A549 (cell line): ENCODE data around the gene STRBP. TPM values are rescaled to one million over a fixed set of nuclear protein-coding genes. Genes with fewer than 3 reads are reported as not detected.

ENCODE experiments used
- ATAC-seq, 2 experiments: fragments of 200-7000 bp in 1 of 2; fragments of >200 bp in 1 of 2; cut with Nextera tagmentation in 1 of 2; cut with Tn5 transposase in 1 of 2; 3 replicates each; pipeline versions ENCODE4 v1.8.0 to v1.9.1; 2018 to 2020; ENCODE audit warnings: mild to moderate bottlenecking in 1 of 2, moderate library complexity in 1 of 2
- CTCF ChIA-PET: fragments of 300-600 bp; sonication (Branson Sonifier 250); formaldehyde crosslinking; extraction: SDS; loops from one replicate; lab custom pipeline; 2021; ENCODE audit warnings: antibody characterized with exemption, inconsistent platforms; lab: Yijun Ruan, JAX
- POLR2A ChIA-PET: fragments of 350-600 bp; formaldehyde crosslinking; extraction: SDS; loops from one replicate; lab custom pipeline; 2021; ENCODE audit warnings: antibody characterized with exemption, inconsistent platforms; lab: Yijun Ruan, JAX
- DNase-seq, 2 experiments: peaks; one replicate each; pipeline versions ENCODE4 v3.0.0 to v3.0.0-alpha.2; 2011 to 2016; ENCODE audit warnings: low read depth in 1 of 2, low spot score in 1 of 2
- FAIRE-seq: peaks from 2 replicates; lab custom pipeline; 2011; peaks lifted over from hg19 to GRCh38; lab: Jason Lieb, UNC
- H3K27ac ChIP-seq, 2 experiments: fragments of >200 bp; sonication (Bioruptor Twin); formaldehyde crosslinking; 3 replicates each; pipeline ENCODE4 v1.5.1; 2016 to 2017
- H3K4me1 ChIP-seq: fragments of >200 bp; sonication (Bioruptor Twin); formaldehyde crosslinking; 3 replicates; pipeline ENCODE4 v1.6.1; 2016
- H3K4me2 ChIP-seq: fragments of >200 bp; sonication (Bioruptor Twin); formaldehyde crosslinking; 3 replicates; pipeline ENCODE4 v1.6.1; 2016
- H3K4me3 ChIP-seq: fragments of >200 bp; sonication (Bioruptor Twin); formaldehyde crosslinking; 3 replicates; pipeline ENCODE4 v1.5.1; 2016
- H3K9me3 ChIP-seq: fragments of >200 bp; sonication (Bioruptor Twin); formaldehyde crosslinking; 3 replicates; pipeline ENCODE4 v1.6.1; 2016
- BHLHE40 ChIP-seq: IDR thresholded peaks from 2 replicates; pipeline ENCODE4 v1.6.1; 2012; ENCODE audit warnings: low read depth, low read length, inconsistent platforms
- CBX8 ChIP-seq: fragments of 200-600 bp; sonication (generic); IDR thresholded peaks from 2 replicates; pipeline ENCODE4 v1.6.1; 2016
- CEBPB ChIP-seq, 2 experiments: fragments of >200 bp in 1 of 2; sonication (Bioruptor Twin) in 1 of 2; formaldehyde crosslinking in 1 of 2; IDR thresholded peaks; 2 replicates each; pipeline ENCODE4 v1.6.1; 2012 to 2016
- CHD2 ChIP-seq: fragments of 150-350 bp; IDR thresholded peaks from 2 replicates; pipeline ENCODE4 v1.6.1; 2014; ENCODE audit warnings: low read length; ENCODE audit not compliant: partially characterized antibody
- CHD4 ChIP-seq: fragments of 200-600 bp; sonication (generic); IDR thresholded peaks from 2 replicates; pipeline ENCODE4 v1.6.1; 2016; ENCODE audit warnings: antibody characterized with exemption, mild to moderate bottlenecking, borderline replicate concordance
- EHF ChIP-seq: fragments of 250-450 bp; sonication (Bioruptor Pico); IDR thresholded peaks from 2 replicates; pipeline ENCODE4 v1.5.0; 2020; ENCODE audit warnings: mild to moderate bottlenecking
- FOSL2 ChIP-seq, 2 experiments: fragments of 450-650 bp in 1 of 2; fragments of >200 bp in 1 of 2; sonication (Bioruptor Twin) in 1 of 2; formaldehyde crosslinking; IDR thresholded peaks; 2 replicates each; pipeline versions ENCODE4 v1.5.0 to v1.6.1; 2016 to 2020; ENCODE audit warnings: mild to moderate bottlenecking in 1 of 2, moderate library complexity in 1 of 2
- HDAC2 ChIP-seq: fragments of 200-600 bp; sonication (generic); IDR thresholded peaks from 2 replicates; pipeline ENCODE4 v1.6.1; 2016
- HOXA7 ChIP-seq: fragments of 250-450 bp; sonication (Bioruptor Pico); IDR thresholded peaks from 2 replicates; pipeline ENCODE4 v1.5.0; 2020; ENCODE audit warnings: mild to moderate bottlenecking, moderate library complexity
- HOXB13 ChIP-seq: fragments of 250-450 bp; sonication (Bioruptor Pico); IDR thresholded peaks from 2 replicates; pipeline ENCODE4 v1.5.0; 2020; ENCODE audit warnings: low read depth, mild to moderate bottlenecking, moderate library complexity
- HOXB5 ChIP-seq: fragments of 250-450 bp; sonication (Bioruptor Pico); IDR thresholded peaks from 2 replicates; pipeline ENCODE4 v1.5.0; 2020; ENCODE audit warnings: mild to moderate bottlenecking, moderate library complexity
- JUN ChIP-seq, 2 experiments: fragments of >200 bp; sonication (Bioruptor Twin); formaldehyde crosslinking; IDR thresholded peaks; 2 replicates in 1 of 2; 3 replicates in 1 of 2; pipeline ENCODE4 v1.6.1; 2016 to 2017
- JUNB ChIP-seq: fragments of >200 bp; sonication (Bioruptor Twin); formaldehyde crosslinking; IDR thresholded peaks from 2 replicates; pipeline ENCODE4 v1.6.1; 2016
- KDM1A ChIP-seq: fragments of 200-600 bp; sonication (generic); IDR thresholded peaks from 2 replicates; pipeline ENCODE4 v1.6.1; 2016; ENCODE audit warnings: low read depth, mild to moderate bottlenecking
- KDM5A ChIP-seq: fragments of 200-600 bp; sonication (generic); IDR thresholded peaks from 2 replicates; pipeline ENCODE4 v1.6.1; 2016; ENCODE audit warnings: antibody characterized with exemption, mild to moderate bottlenecking
- MYC ChIP-seq: IDR thresholded peaks from 2 replicates; pipeline ENCODE4 v1.6.1; 2012; ENCODE audit warnings: mild to moderate bottlenecking, inconsistent platforms, low read length, improper control_type of control experiment, borderline replicate concordance
- NFE2L2 ChIP-seq: fragments of 150-350 bp; conservative IDR thresholded peaks from 2 replicates; pipeline ENCODE4 v1.6.1; 2014; ENCODE audit warnings: low read length
- NR3C1 ChIP-seq: fragments of >200 bp; sonication (Bioruptor Twin); formaldehyde crosslinking; IDR thresholded peaks from 3 replicates; pipeline ENCODE4 v1.6.1; 2017
- PHF8 ChIP-seq: fragments of 200-600 bp; sonication (generic); IDR thresholded peaks from 2 replicates; pipeline ENCODE4 v1.6.1; 2016; ENCODE audit warnings: low read depth, mild to moderate bottlenecking, antibody characterized with exemption, moderate library complexity, borderline replicate concordance
- POLR2A ChIP-seq: IDR thresholded peaks from 2 replicates; pipeline ENCODE4 v1.6.1; 2012; ENCODE audit warnings: mild to moderate bottlenecking, low read length
- RAD21 ChIP-seq, 2 experiments: fragments of >200 bp in 1 of 2; sonication (Bioruptor Twin) in 1 of 2; formaldehyde crosslinking in 1 of 2; IDR thresholded peaks in 1 of 2; conservative IDR thresholded peaks in 1 of 2; 2 replicates in 1 of 2; 3 replicates in 1 of 2; pipeline ENCODE4 v1.6.1; 2012 to 2018; ENCODE audit warnings: inconsistent platforms in 1 of 2
- RNF2 ChIP-seq: fragments of 200-600 bp; sonication (generic); IDR thresholded peaks from 2 replicates; pipeline ENCODE4 v1.6.1; 2016; ENCODE audit warnings: low read depth, mild to moderate bottlenecking, antibody characterized with exemption, moderate library complexity, borderline replicate concordance
- SMC3 ChIP-seq: fragments of >200 bp; sonication (Bioruptor Twin); formaldehyde crosslinking; IDR thresholded peaks from 3 replicates; pipeline ENCODE4 v1.6.1; 2018; ENCODE audit warnings: inconsistent platforms
- SREBF2 ChIP-seq: fragments of 450-650 bp; IDR thresholded peaks from 2 replicates; pipeline ENCODE4 v1.6.1; 2014; ENCODE audit warnings: mild to moderate bottlenecking, moderate library complexity
- TFCP2L1 ChIP-seq: fragments of 250-450 bp; sonication (Bioruptor Pico); IDR thresholded peaks from 2 replicates; pipeline ENCODE4 v1.5.0; 2021; ENCODE audit warnings: mild to moderate bottlenecking
- ZNF302 ChIP-seq: fragments of 250-450 bp; sonication (Bioruptor Pico); IDR thresholded peaks from 2 replicates; pipeline ENCODE4 v1.9.0; 2021; ENCODE audit warnings: inconsistent platforms, mild to moderate bottlenecking, moderate library complexity
- WGBS: methylation state at CpG from one replicate; pipeline ENCODE4 v1.1.6; 2017; ENCODE audit errors: missing lambda C conversion rate; 5-methylcytosine and 5-hydroxymethylcytosine counted together
- polyA plus RNA-seq, 4 experiments: library from polyadenylated mRNA; depleted of rRNA in 3 of 4; stranded (reverse); fragments of >200 nt; fragmentation: RNase III in 1 of 4; extraction: RNeasy Plus Mini Kit Qiagen cat#74134 plus additional on column Dnase treatment in 1 of 4; gene quantifications; 2 replicates in 3 of 4; 3 replicates in 1 of 4; pipeline ENCODE4 v1.2.3, GENCODE V29; 2011 to 2017
- TF ChIP-seq, protein P1 (sequence below): fragments of >200 bp; sonication (Bioruptor Twin); formaldehyde crosslinking; IDR thresholded peaks from 3 replicates; pipeline ENCODE4 v1.5.1; 2016
- TF ChIP-seq, protein P2 (sequence below): fragments of >200 bp; sonication (Bioruptor Twin); formaldehyde crosslinking; IDR thresholded peaks from 2 replicates; pipeline ENCODE4 v1.6.1; 2016
- TF ChIP-seq, protein P3 (sequence below): IDR thresholded peaks from 2 replicates; pipeline ENCODE4 v1.6.1; 2012
- TF ChIP-seq, protein P4 (sequence below): IDR thresholded peaks from 2 replicates; pipeline ENCODE4 v1.6.1; 2012; ENCODE audit warnings: low read depth, borderline replicate concordance

The STRBP gene
- polyA plus RNA-seq, 2 of the 4 experiments (the other 2 are of a cell fraction) = 20.4 to 34.0 TPM

DNA sequence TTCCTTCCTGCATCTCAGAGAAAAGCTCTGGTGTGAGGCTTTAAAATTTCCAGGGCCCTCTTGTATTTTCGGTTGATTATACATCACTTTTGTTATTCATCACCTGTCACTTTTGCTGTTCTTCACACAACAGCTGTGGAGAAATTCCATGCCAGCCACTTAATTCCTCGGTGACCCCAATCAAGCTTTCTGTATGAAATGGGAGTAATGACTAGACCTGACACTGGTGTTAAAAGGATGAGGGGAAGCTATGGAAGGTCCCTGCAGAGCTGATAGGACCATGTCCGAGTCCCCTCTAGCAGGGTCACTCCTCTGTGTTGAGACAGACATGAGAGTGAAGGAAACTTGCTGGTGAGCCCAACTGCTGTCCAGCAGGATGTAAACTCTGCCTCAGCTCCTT is 175.2 kb downstream of the STRBP start:
- ChIA-PET POLR2A (no interaction called here), CTCF (interaction anchor here (1.1 to 6.7 kb wide), 7 partner anchors 10 to 293 kb away, joined by 3 to 54 read pairs (median 20); partner anchors contain the start of gene CRB2)
- FAIRE-seq = no peak

DNA sequence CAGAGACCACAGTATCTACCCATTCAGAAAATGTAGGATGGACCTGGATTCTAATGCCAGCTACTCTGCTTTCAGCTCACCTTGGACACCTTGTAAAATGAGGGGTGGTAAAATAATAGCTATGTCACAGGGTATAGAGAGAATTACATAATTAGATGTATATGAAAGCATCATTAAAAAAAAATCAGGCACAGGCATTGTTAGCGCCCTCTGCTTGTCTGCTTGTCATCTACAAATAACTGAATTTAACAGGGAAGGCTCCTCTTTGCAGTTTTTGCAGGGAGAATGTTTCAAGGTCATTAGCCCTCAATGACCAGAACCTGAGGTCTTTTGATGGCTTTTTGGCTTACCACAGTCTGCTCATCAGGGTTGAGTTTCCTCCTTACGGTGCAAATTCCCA is 176.9 kb downstream of the STRBP start:
- DNase-seq (no peak), ATAC-seq (peak in 1 of 2 experiments; percentile 23; a peak in 1 of 6 replicates), FAIRE-seq (no peak)
- Histone ChIP-seq H3K9me3 (no peaks in the 10 kb centered on the region), H3K4me3 (no peak overlapping the region), H3K4me2 (no peak overlapping the region), H3K4me1 (no peaks in the 10 kb centered on the region), H3K27ac (no peak overlapping the region)
- POLR2A ChIA-PET = no interaction called here
- CTCF ChIA-PET = interaction anchor here (1.1 to 6.7 kb wide), 6 partner anchors 8 to 263 kb away, joined by 3 to 54 read pairs (median 28); partner anchors contain the start of gene CRB2
- 57% methylated on average over 2 of the region's 2 CpGs for WGBS
- TF ChIP-seq SMC3 = no peak
- TF ChIP-seq, protein P1, sequence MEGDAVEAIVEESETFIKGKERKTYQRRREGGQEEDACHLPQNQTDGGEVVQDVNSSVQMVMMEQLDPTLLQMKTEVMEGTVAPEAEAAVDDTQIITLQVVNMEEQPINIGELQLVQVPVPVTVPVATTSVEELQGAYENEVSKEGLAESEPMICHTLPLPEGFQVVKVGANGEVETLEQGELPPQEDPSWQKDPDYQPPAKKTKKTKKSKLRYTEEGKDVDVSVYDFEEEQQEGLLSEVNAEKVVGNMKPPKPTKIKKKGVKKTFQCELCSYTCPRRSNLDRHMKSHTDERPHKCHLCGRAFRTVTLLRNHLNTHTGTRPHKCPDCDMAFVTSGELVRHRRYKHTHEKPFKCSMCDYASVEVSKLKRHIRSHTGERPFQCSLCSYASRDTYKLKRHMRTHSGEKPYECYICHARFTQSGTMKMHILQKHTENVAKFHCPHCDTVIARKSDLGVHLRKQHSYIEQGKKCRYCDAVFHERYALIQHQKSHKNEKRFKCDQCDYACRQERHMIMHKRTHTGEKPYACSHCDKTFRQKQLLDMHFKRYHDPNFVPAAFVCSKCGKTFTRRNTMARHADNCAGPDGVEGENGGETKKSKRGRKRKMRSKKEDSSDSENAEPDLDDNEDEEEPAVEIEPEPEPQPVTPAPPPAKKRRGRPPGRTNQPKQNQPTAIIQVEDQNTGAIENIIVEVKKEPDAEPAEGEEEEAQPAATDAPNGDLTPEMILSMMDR = peak; percentile 34

More for the DNA sequence above, 175.2 kb downstream of the STRBP start:
- DNase-seq (no peak), ATAC-seq (no peak)
- no peak overlapping the region for H3K4me3 ChIP-seq
- TF ChIP-seq NFE2L2 (no peak), KDM5A (no peak), FOSL2 (IDR thresholded peaks at IDR 0.05) (no peak), FOSL2 (CRISPR knock-in tag; IDR thresholded peaks at IDR 0.05) (no peak), KDM1A (no peak), CHD2 (no peak), BHLHE40 (no peak), CEBPB (IDR thresholded peaks at IDR 0.05) (no peak), HDAC2 (no peak), JUNB (no peak), MYC (no peak), HOXA7 (CRISPR knock-in tag) (no peak), SMC3 (no peak), JUN (IDR thresholded peaks at IDR 0.05) (no peak), PHF8 (no peak)
- TF ChIP-seq, protein P2, sequence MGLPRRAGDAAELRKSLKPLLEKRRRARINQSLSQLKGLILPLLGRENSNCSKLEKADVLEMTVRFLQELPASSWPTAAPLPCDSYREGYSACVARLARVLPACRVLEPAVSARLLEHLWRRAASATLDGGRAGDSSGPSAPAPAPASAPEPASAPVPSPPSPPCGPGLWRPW = no peak
- TF ChIP-seq, protein P3, sequence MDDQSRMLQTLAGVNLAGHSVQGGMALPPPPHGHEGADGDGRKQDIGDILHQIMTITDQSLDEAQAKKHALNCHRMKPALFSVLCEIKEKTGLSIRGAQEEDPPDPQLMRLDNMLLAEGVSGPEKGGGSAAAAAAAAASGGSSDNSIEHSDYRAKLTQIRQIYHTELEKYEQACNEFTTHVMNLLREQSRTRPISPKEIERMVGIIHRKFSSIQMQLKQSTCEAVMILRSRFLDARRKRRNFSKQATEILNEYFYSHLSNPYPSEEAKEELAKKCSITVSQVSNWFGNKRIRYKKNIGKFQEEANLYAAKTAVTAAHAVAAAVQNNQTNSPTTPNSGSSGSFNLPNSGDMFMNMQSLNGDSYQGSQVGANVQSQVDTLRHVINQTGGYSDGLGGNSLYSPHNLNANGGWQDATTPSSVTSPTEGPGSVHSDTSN = no peak
- TF ChIP-seq, protein P4, sequence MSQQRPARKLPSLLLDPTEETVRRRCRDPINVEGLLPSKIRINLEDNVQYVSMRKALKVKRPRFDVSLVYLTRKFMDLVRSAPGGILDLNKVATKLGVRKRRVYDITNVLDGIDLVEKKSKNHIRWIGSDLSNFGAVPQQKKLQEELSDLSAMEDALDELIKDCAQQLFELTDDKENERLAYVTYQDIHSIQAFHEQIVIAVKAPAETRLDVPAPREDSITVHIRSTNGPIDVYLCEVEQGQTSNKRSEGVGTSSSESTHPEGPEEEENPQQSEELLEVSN = no peak
- no peaks in the 10 kb centered on the region for H3K9me3 ChIP-seq
- WGBS = 90% methylated on average over 3 of the region's 3 CpGs
- H3K4me1 ChIP-seq = no peaks in the 10 kb centered on the region
- no peak overlapping the region for H3K27ac ChIP-seq
- no peak overlapping the region for H3K4me2 ChIP-seq

DNA sequence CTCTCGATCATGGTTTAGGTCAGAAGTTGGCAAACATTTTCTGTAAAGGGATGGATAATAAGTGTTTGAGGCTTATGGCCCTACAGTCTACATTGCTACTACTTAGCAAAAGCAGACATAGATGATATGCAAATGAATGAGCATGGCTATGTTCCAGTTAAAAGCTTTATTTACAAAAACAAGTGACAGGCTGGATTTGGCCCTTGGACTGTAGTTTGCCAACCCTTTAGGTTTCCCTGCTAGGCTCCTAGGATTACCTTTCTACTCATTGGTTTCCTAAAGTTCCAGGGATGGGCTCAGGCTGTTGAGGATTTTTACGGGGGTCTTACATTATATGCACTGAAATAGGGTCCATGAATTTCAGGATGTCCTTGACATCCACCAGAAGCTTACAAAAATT is 177.4 kb downstream of the STRBP start:
- DNase-seq (no peak), ATAC-seq (no peak), FAIRE-seq (no peak)
- ChIA-PET CTCF (interaction anchor here (2.9 to 6.7 kb wide), 5 partner anchors 9 to 264 kb away, joined by 7 to 54 read pairs (median 36); partner anchors contain the start of gene CRB2), POLR2A (no interaction called here)
- 95% methylated on average over 2 of the region's 2 CpGs for WGBS
- H3K4me3 ChIP-seq = no peak overlapping the region
- H3K4me2 ChIP-seq = no peak overlapping the region
- H3K4me1 ChIP-seq = no peaks in the 10 kb centered on the region
- no peaks in the 10 kb centered on the region for H3K9me3 ChIP-seq
- no peak overlapping the region for H3K27ac ChIP-seq
- no peak for TF ChIP-seq NR3C1
- no peak for TF ChIP-seq RAD21 (conservative IDR thresholded peaks at IDR 0.05 in 1 of 2, IDR thresholded peaks at IDR 0.05 in 1 of 2)
- TF ChIP-seq, protein P1 = no peak
- no peak for TF ChIP-seq CHD2
- no peak for TF ChIP-seq CBX8
- TF ChIP-seq CHD4 = no peak
- TF ChIP-seq CEBPB (IDR thresholded peaks at IDR 0.05) = no peak
- no peak for TF ChIP-seq POLR2A
- no peak for TF ChIP-seq HOXB5 (CRISPR knock-in tag)
- no peak for TF ChIP-seq PHF8
- TF ChIP-seq JUNB = no peak
- TF ChIP-seq SMC3 = no peak
- TF ChIP-seq RNF2 = no peak
- no peak for TF ChIP-seq ZNF302 (CRISPR knock-in tag)
- no peak for TF ChIP-seq EHF (CRISPR knock-in tag)
- no peak for TF ChIP-seq TFCP2L1 (CRISPR knock-in tag)
- no peak for TF ChIP-seq SREBF2
- no peak for TF ChIP-seq HOXB13 (CRISPR knock-in tag)
